ENCODE results near the gene ANKS6.

Gene ANKS6

DNA sequence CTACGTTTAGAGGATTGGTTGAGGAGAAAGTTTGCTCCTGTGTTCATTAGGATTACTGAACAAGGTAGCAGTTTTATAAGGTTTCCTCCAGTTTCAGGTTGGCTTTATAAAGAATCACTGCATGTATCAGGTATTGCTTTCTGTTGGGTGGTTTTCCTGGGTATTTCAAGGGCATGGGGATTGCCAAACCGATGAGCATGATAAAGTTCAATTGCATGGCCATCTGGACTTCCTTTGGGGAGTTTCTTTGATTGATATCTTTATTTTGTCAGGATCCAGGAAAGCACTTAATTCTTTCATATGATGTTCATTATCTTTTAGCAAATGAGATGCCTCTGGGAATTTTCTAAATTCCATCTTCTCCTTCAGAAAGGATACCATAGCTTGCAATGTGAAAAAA is 77.3 kb downstream of the ANKS6 start:
- Histone ChIP-seq H3K36me3 (ENCODE audit: control insufficient read depth, insufficient read depth, low read length) (no peaks in the 10 kb centered on the region), H3K9ac (ENCODE audit: low read depth, low read length) (no peak overlapping the region), H3K4me1 (ENCODE audit: control insufficient read depth, insufficient read depth, low read length) (no peaks in the 10 kb centered on the region), H3K9me3 (ENCODE audit: control insufficient read depth, insufficient read depth, low read length) (no peaks in the 10 kb centered on the region), H3K27me3 (ENCODE audit: control insufficient read depth, insufficient read depth, low read length) (no peaks in the 10 kb centered on the region), H3K4me3 (ENCODE audit: low read depth, low read length) (no peak overlapping the region)

DNA sequence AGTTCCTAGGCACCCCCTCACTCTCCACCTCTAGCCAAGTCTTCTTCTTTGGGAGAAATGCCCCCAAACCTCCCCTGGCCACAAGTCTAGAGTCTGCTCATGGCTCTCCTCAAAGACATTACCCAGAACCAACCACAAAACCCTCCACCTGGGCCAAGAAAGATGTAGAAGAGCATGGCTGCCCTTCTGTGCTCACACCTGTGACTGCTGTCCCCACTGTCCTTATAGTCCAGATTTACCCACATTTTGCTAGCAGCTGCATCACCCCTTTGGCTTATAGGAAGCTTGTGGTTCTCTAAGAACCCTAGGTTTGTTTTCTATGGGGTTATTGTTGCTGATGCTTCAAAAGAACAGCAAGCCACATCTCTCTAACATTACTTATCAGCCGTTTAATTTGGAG is 81.5 kb downstream of the ANKS6 start:
- no peaks in the 10 kb centered on the region for H3K9me3 ChIP-seq (ENCODE audit: control insufficient read depth, insufficient read depth, low read length)
- H3K4me1 ChIP-seq (ENCODE audit: control insufficient read depth, insufficient read depth, low read length): peaks cover 2% of the 10 kb centered on the region
- H3K4me3 ChIP-seq (ENCODE audit: low read depth, low read length): no peak overlapping the region
- H3K27me3 ChIP-seq (ENCODE audit: control insufficient read depth, insufficient read depth, low read length): peaks cover 24% of the 10 kb centered on the region
- H3K9ac ChIP-seq (ENCODE audit: low read depth, low read length): no peak overlapping the region
- no peaks in the 10 kb centered on the region for H3K36me3 ChIP-seq (ENCODE audit: control insufficient read depth, insufficient read depth, low read length)

DNA sequence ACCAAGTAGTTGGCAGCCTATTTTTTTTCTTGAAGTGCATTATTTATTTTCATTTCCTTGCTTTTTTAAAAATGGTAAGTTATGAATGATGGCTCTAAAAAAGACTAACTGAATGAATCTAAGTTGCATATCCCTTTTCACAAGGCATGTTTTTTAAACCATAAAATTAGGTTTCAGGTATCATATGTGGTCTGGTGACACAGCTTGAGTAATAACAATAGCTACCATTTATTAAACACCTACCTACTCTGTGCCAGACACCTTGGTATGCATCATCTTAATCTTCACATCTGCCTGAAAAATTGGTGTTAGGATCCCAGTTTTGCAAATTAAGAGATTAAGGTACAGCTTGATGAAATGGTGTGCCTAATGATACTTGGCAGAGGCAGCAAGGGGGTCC is 83.4 kb downstream of the ANKS6 start:
- H3K36me3 ChIP-seq (ENCODE audit: control insufficient read depth, insufficient read depth, low read length): no peaks in the 10 kb centered on the region
- no peaks in the 10 kb centered on the region for H3K9me3 ChIP-seq (ENCODE audit: control insufficient read depth, insufficient read depth, low read length)
- H3K9ac ChIP-seq (ENCODE audit: low read depth, low read length): no peak overlapping the region
- H3K4me3 ChIP-seq (ENCODE audit: low read depth, low read length): no peak overlapping the region
- H3K4me1 ChIP-seq (ENCODE audit: control insufficient read depth, insufficient read depth, low read length): peaks cover 4% of the 10 kb centered on the region
- peaks cover 35% of the 10 kb centered on the region for H3K27me3 ChIP-seq (ENCODE audit: control insufficient read depth, insufficient read depth, low read length)

DNA sequence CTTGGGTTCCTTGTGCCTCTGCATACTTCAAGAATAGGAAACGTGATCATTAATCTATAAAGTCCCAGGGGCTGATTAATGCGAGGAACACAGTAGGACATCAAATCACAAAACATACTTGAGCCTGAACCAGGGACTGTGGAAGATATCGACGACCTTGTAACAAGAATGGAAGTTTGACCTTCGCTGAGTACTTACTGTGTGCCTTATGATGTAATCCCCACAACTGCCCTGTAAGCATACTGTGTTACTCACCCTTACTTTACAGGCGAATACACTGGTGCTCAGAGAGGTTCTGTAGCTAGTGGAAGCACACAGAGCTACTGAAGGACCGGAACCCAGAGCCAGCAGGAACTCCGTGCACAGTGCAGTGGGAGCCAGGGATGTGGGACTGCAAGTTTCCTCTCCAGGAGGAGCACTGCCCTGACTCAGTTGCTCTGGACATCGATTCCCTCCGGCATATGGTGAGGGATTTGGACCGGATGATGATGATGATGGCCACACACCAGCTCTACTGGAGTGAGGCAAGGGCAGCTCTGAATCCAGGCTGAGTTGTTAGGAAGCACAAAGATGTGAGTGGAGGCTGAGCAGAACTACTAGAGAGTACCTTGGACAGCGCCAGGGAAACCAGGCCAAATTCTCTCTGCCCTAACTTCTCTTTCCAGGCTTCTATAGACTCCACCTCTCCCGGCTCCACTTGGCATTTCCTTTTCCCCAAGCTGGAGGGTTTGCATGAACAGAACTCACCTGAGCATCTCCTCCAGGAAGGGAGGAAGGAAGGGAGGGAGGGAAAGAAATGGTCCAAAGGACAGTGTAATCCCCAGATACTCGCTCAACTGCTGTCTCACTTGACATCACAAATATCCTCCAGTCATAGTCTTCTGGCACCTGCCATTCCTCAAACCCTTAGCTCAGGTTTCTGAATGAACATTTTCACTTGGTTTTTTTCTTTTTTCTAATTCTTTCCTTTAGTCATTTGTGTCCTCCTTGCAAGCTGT is 86.1 kb downstream of the ANKS6 start:
- Histone ChIP-seq H3K4me1 (ENCODE audit: control insufficient read depth, insufficient read depth, low read length) (peaks cover 6% of the 10 kb centered on the region), H3K27me3 (ENCODE audit: control insufficient read depth, insufficient read depth, low read length) (peaks cover 59% of the 10 kb centered on the region), H3K36me3 (ENCODE audit: control insufficient read depth, insufficient read depth, low read length) (no peaks in the 10 kb centered on the region), H3K9ac (ENCODE audit: low read depth, low read length) (no peak overlapping the region), H3K9me3 (ENCODE audit: control insufficient read depth, insufficient read depth, low read length) (no peaks in the 10 kb centered on the region), H3K4me3 (ENCODE audit: low read depth, low read length) (peak overlapping the region; percentile 63)

DNA sequence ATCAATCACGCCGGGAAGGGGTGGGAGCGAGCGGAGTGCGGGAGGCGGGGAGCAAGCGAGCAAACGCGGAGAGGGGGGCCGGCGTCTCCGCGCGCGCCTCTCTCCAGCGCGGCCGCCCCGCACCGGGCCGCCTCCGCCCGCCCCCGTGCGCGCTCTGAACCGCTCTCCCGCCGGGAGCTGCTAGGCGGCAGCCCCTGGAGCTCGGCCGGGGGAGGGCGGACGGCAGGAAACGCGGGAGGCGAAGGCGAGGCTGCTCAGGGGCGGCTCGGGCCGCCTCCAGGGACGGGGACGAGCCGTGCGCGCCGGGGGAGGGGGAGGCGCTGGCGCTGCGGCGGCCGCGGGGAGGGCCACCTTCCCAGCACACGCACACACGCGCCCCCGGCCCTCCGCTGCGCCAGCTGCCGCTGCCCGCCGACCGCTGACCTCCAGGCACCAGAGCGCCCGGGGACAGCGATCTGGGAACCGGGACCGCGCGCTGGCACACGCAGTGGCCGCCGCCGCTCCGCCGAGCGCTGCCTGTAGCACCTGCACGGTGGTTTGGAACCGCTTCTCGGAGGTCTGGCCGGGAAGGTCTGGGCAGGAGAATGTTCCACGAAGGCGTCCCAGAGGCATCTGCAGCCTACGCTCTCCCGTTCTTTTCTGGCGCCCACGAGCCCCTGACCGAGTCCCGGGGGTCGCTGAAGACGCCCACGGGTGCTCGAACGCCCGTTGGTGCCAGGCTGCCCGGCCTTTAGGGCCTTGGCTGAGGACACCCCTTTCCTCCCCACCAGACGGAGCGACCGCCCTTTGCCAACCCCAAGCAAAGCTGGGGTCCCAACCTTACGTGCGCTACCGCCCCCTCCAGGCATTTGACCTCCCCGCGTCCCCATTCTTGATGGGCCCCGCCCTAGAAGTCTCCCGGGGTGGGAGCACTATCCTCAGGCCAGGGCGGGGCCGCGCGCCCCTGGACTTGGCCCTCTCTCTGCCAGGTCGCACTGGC is 87.1 kb downstream of the ANKS6 start, which contains the start of gene GABBR2:
GABBR2 (minus strand) TSS at position 3 of the 979 bp plus-strand sequence. CDS start 198 bp downstream, outside the sequence.
- Histone ChIP-seq H3K9ac (ENCODE audit: low read depth, low read length) (no peak within 1 kb of the TSS), H3K36me3 (ENCODE audit: control insufficient read depth, insufficient read depth, low read length) (no peaks in the 10 kb centered on the region), H3K27me3 (ENCODE audit: control insufficient read depth, insufficient read depth, low read length) (peaks cover 70% of the 10 kb centered on the region)

DNA sequence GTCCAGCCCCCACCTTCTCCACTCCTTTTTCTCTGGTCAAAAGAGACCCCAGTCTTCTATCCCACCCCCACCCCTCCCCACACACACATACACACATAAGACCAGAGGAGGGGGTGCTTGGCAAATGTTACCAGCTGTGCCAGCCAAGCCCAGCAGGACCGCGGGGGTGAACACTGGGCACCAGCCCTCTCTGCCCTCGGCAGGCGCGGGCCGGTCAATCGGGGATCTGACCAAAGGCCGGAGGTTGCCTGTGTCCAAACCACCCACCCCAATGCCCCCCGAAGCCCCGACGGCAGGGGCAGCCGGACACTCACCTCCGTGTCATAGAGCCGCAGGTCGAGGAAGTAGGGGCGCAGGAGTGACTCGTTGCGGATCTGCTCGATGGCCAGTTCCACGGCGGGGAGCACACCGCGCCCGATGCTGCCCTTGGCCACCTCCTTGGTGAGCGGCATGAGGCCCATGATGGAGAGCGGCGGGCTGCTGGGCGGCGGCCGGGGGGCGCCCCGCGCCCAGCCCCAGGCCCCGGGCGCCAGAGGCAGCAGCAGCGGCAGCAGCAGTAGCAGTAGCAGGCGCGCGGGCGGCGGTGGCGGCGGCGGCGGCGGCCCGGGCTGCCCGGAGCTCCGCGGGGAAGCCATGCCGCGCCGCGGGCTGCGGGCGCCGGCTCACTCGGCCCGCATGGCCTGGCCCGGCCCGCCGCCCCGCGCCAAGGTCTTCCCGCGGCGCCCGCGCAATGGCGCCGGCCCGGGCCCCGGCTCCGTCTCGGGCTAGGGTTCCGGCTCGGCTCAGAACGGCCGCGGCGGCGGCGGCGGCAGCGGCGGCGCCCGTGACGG is 88.0 kb downstream of the ANKS6 start:
- no peak overlapping the region for H3K9ac ChIP-seq (ENCODE audit: low read depth, low read length)
- peak overlapping the region; percentile 63 for H3K4me3 ChIP-seq (ENCODE audit: low read depth, low read length)
- peaks cover 70% of the 10 kb centered on the region for H3K27me3 ChIP-seq (ENCODE audit: control insufficient read depth, insufficient read depth, low read length)
- H3K36me3 ChIP-seq (ENCODE audit: control insufficient read depth, insufficient read depth, low read length): no peaks in the 10 kb centered on the region
- H3K4me1 ChIP-seq (ENCODE audit: control insufficient read depth, insufficient read depth, low read length): peaks cover 6% of the 10 kb centered on the region
- H3K9me3 ChIP-seq (ENCODE audit: control insufficient read depth, insufficient read depth, low read length): no peaks in the 10 kb centered on the region

More for the DNA sequence above, 87.1 kb downstream of the ANKS6 start, which contains the start of gene GABBR2:
- no peaks in the 10 kb centered on the region for H3K9me3 ChIP-seq (ENCODE audit: control insufficient read depth, insufficient read depth, low read length)
- H3K4me3 ChIP-seq (ENCODE audit: low read depth, low read length): peak within 1 kb of the TSS; percentile 63
- H3K4me1 ChIP-seq (ENCODE audit: control insufficient read depth, insufficient read depth, low read length): peaks cover 6% of the 10 kb centered on the region

DNA sequence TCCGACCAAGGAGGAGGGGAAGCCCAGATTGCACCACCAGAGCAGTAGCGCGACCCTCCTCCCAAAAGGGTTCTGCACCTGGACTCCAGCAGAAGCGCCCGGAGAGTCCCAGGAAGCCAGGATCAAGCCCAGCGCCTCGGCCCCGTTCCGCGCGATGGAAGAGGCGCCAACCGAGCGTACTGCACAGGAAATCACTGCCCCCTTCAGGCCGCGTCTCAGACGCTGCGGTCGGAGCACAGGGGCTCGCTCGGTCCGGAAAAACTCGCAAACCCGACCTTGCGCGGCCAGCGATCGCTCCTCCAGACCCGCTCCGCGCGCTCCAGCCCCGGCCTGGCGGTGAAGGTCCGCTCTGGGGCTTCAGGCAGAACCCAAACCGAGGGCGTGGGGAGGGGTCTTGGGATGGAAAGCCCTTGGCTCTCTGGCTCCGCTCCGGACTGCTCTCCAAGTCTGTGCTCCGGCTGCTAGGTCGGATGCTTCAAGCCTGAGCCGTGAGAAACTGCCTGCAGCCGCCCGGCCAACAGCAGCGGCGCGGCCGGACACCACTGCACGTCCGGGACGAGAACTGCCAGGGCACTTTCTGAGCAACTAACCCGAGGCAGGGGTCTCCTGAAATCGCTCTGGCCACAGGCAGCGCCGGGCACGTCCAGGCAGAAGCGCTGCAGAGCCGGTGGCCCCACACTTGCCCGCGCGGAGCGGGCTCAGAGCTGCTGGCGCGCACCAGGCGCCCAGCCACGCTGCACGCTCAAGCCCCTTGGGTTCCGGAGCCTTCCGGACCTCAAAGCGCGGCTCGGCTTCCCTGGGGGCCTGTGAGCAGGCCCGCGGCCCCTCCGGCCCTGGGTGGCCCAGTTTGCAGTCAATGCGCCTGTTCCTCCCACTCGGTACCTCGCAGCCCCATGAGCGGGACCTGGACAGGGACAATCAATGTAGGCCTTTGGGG is 88.9 kb downstream of the ANKS6 start:
- Histone ChIP-seq H3K36me3 (ENCODE audit: control insufficient read depth, insufficient read depth, low read length) (no peaks in the 10 kb centered on the region), H3K4me1 (ENCODE audit: control insufficient read depth, insufficient read depth, low read length) (peaks cover 6% of the 10 kb centered on the region), H3K4me3 (ENCODE audit: low read depth, low read length) (peak overlapping the region; percentile 60), H3K9me3 (ENCODE audit: control insufficient read depth, insufficient read depth, low read length) (no peaks in the 10 kb centered on the region), H3K27me3 (ENCODE audit: control insufficient read depth, insufficient read depth, low read length) (peaks cover 70% of the 10 kb centered on the region), H3K9ac (ENCODE audit: low read depth, low read length) (no peak overlapping the region)

DNA sequence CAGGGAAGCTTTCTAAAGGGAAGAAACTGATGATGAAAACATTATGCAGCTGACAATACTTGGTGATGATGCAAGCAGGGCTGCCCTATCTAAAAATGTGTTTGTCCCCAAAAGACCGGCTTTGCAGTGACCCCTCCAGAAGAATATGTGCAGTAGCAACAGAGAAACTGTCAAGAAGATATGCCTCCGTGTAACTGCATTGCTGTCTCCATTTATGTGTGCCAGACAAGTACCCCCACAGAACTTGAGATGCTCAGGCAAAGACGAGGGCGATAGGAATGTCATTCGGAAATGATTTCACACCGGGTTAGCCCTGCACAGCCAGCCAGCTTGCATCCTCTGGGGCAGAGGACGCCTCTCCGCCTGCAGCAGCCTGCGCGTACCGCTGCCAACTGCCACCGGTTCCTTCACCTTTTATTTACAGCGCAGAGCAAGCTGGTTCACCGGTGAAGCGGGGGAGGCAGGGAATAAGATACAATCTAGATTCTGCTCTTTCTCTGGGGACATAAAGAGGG is 89.6 kb downstream of the ANKS6 start:
- Histone ChIP-seq H3K9ac (ENCODE audit: low read depth, low read length) (no peak overlapping the region), H3K9me3 (ENCODE audit: control insufficient read depth, insufficient read depth, low read length) (no peaks in the 10 kb centered on the region), H3K4me1 (ENCODE audit: control insufficient read depth, insufficient read depth, low read length) (peaks cover 6% of the 10 kb centered on the region), H3K36me3 (ENCODE audit: control insufficient read depth, insufficient read depth, low read length) (no peaks in the 10 kb centered on the region), H3K27me3 (ENCODE audit: control insufficient read depth, insufficient read depth, low read length) (peaks cover 65% of the 10 kb centered on the region), H3K4me3 (ENCODE audit: low read depth, low read length) (peak overlapping the region; percentile 60)

DNA sequence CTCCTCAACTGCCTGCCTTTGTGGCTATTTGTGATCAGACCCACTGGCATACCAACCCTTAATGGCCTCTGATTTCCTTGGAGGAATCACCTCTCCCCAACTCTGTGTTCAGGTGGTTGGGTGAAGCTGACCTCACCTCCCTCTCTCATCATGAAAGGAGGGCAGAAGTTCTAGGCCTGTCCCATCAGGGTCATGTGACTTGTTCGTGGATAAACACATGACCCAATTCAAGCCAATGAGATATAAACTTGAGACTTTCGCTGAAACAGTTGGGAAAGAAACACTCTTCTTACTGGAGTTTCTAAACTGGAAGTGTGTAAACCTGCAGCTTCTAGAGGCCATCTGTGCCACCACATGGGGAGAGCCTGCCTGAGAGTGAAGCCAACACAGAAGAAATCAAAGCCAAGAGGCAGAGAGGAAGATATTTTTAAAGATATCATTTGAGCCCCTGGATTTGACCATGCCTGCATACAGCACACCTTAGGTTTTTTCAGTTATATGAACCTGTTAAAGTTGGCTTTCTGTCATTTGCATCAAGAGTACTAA is 93.4 kb downstream of the ANKS6 start:
- Histone ChIP-seq H3K9me3 (ENCODE audit: control insufficient read depth, insufficient read depth, low read length) (no peaks in the 10 kb centered on the region), H3K27me3 (ENCODE audit: control insufficient read depth, insufficient read depth, low read length) (peaks cover 35% of the 10 kb centered on the region), H3K36me3 (ENCODE audit: control insufficient read depth, insufficient read depth, low read length) (no peaks in the 10 kb centered on the region), H3K9ac (ENCODE audit: low read depth, low read length) (no peak overlapping the region), H3K4me1 (ENCODE audit: control insufficient read depth, insufficient read depth, low read length) (peaks cover 2% of the 10 kb centered on the region), H3K4me3 (ENCODE audit: low read depth, low read length) (no peak overlapping the region)

DNA sequence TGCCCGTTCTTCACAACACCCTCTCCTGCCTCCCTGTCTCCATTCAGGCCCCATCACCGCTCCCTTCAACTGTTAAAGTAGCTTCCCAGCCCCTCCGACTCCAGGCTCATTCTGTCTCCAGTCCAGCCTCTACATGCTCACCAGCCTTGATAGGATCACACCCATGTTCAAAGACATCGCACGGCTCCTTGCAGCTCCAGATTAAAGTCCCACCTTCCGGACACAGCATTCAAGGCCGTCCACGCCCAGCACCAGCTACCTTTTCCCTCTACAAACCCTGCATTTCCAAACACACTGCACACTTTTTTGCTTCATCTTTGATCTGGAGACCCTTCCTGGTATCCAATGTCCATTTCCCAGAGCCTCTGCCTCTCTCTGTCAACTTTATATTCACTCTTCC is 94.0 kb downstream of the ANKS6 start:
- Histone ChIP-seq H3K36me3 (ENCODE audit: control insufficient read depth, insufficient read depth, low read length) (no peaks in the 10 kb centered on the region), H3K4me3 (ENCODE audit: low read depth, low read length) (no peak overlapping the region), H3K27me3 (ENCODE audit: control insufficient read depth, insufficient read depth, low read length) (peaks cover 29% of the 10 kb centered on the region), H3K9me3 (ENCODE audit: control insufficient read depth, insufficient read depth, low read length) (no peaks in the 10 kb centered on the region), H3K4me1 (ENCODE audit: control insufficient read depth, insufficient read depth, low read length) (peaks cover 2% of the 10 kb centered on the region), H3K9ac (ENCODE audit: low read depth, low read length) (no peak overlapping the region)
